ENCODE measurements around the gene TPST1. TPM values are rescaled to one million over a fixed set of nuclear protein-coding genes. Genes with fewer than 3 reads are reported as not detected.

TPST1 gene
- total and polyA plus RNA-seq, 12 donors = 2.0 to 7.3 (median 4.7) TPM

- no peaks in the 10 kb centered on the region for H3K27me3 ChIP-seq
- no peak overlapping the region for H3K4me3 ChIP-seq
- DNase-seq (no peak), ATAC-seq (no peak)
- WGBS, 2 donors = 89 to 94% methylated on average over 1 of the region's 1 CpG
- TF ChIP-seq CTCF (IDR thresholded peaks at IDR 0.05) = no peak
- peaks cover 0 to 5% (median 0%) of the 10 kb centered on the region in 9 donors for H3K4me1 ChIP-seq
- no peak overlapping the region for H3K27ac ChIP-seq
- peaks cover 0 to 21% (median 5%) of the 10 kb centered on the region in 9 donors for H3K36me3 ChIP-seq
- H3K9me3 ChIP-seq = peaks cover 0 to 21% (median 9%) of the 10 kb centered on the region in 11 donors
- intact Hi-C loops (cut with DNase I) = no loop called here
Measured at GRCh38 chr7:66163186-66163610, 41.9 kb upstream of the TPST1 start.

GRCh38 chr7:66164356-66164755 is 40.8 kb upstream of the TPST1 start:
- Histone ChIP-seq H3K27me3 (no peaks in the 10 kb centered on the region), H3K27ac (no peak overlapping the region), H3K9me3 (peaks cover 0 to 12% (median 7%) of the 10 kb centered on the region in 11 donors), H3K4me3 (no peak overlapping the region), H3K4me1 (peaks cover 0 to 8% (median 0%) of the 10 kb centered on the region in 9 donors), H3K36me3 (peaks cover 0 to 9% (median 0%) of the 10 kb centered on the region in 9 donors)
- no peak for TF ChIP-seq CTCF (IDR thresholded peaks at IDR 0.05)
- intact Hi-C loops (cut with DNase I) = no loop called here
- 88 to 90% methylated on average over 7 of the region's 7 CpGs for WGBS, 2 donors
- DNase-seq (no peak), ATAC-seq (no peak)

- no peak for DNase-seq
- intact Hi-C loops (cut with DNase I) = no loop called here
- no peaks in the 10 kb centered on the region for H3K9me3 ChIP-seq
- H3K27ac ChIP-seq = no peak overlapping the region
- TF ChIP-seq CTCF (IDR thresholded peaks at IDR 0.05) = no peak
- no peaks in the 10 kb centered on the region for H3K27me3 ChIP-seq
- H3K4me1 ChIP-seq = peaks cover 0 to 17% (median 8%) of the 10 kb centered on the region in 9 donors
- no peak for ATAC-seq
- WGBS, 2 donors = 67 to 71% methylated on average over 7 of the region's 7 CpGs
- no peaks in the 10 kb centered on the region for H3K36me3 ChIP-seq
- no peak overlapping the region for H3K4me3 ChIP-seq
Measured at GRCh38 chr7:66167773-66168387, 37.3 kb upstream of the TPST1 start.

- Histone ChIP-seq H3K27me3 (no peaks in the 10 kb centered on the region), H3K9me3 (no peaks in the 10 kb centered on the region), H3K4me1 (peaks cover 0 to 17% (median 8%) of the 10 kb centered on the region in 9 donors), H3K4me3 (no peak overlapping the region), H3K27ac (no peak overlapping the region), H3K36me3 (no peaks in the 10 kb centered on the region)
- 91 to 100% methylated on average over 2 of the region's 2 CpGs for WGBS, 2 donors
- no peak for TF ChIP-seq CTCF (IDR thresholded peaks at IDR 0.05)
- ATAC-seq = no peak
- DNase-seq = no peak
- intact Hi-C loops (cut with DNase I) = loop anchor here in 1 of 10 donors (2.0 kb wide), 1 partner anchor 17 kb away; no protein-coding TSS in a partner anchor
Measured at GRCh38 chr7:66169616-66170015, 35.5 kb upstream of the TPST1 start.
